Breast epithelium (tissue), 4 donors: ENCODE data around the gene KIAA1210. TPM values are rescaled to one million over a fixed set of nuclear protein-coding genes. Genes with fewer than 3 reads are reported as not detected.

Experiments
- DNase-seq, 2 donors: peaks; one replicate each; pipeline ENCODE4 v3.0.0-alpha.2; 2019; ENCODE audit warnings: low spot score in 2 of 2
- H3K27ac ChIP-seq, 2 donors: fragments of 200-600 bp; sonication (generic) in 1 of 2; one replicate each; pipeline ENCODE4 v1.5.1; 2016 to 2019; ENCODE audit warnings: mild to moderate bottlenecking in 1 of 2
- H3K27me3 ChIP-seq, 2 donors: fragments of 200-600 bp; sonication (generic) in 1 of 2; one replicate each; pipeline versions ENCODE4 v1.5.1 to v1.6.0; 2017 to 2019; ENCODE audit warnings: control low read depth in 1 of 2, mild to moderate bottlenecking in 1 of 2
- H3K36me3 ChIP-seq: fragments of 200-600 bp; one replicate; pipeline ENCODE4 v1.5.1; 2019
- H3K4me1 ChIP-seq, 2 donors: fragments of 200-600 bp; sonication (generic); one replicate each; pipeline ENCODE4 v1.5.1; 2016 to 2019; ENCODE audit warnings: control low read depth in 1 of 2
- H3K4me3 ChIP-seq, 3 donors: fragments of 200-600 bp; sonication (generic); 1 replicate in 2 of 3; 2 replicates in 1 of 3; pipeline ENCODE4 v1.5.1; 2016 to 2019; ENCODE audit warnings: mild to moderate bottlenecking in 3 of 3, moderate library complexity in 2 of 3
- H3K9me3 ChIP-seq, 2 donors: fragments of 200-600 bp; sonication (generic) in 1 of 2; one replicate each; pipeline ENCODE4 v1.5.1; 2016 to 2019; ENCODE audit warnings: control low read depth in 1 of 2
- POLR2A ChIP-seq: fragments of 450-650 bp; IDR thresholded peaks from one replicate; pipeline ENCODE4 v1.6.1; 2016; ENCODE audit warnings: antibody characterized with exemption, mild to moderate bottlenecking, moderate library complexity
- POLR2AphosphoS5 ChIP-seq, 3 donors: sonication (generic); formaldehyde crosslinking; IDR thresholded peaks; one replicate each; pipeline ENCODE4 v1.6.1; 2017; ENCODE audit warnings: antibody characterized with exemption in 3 of 3
- intact Hi-C: fragments of 100-400 bp; cut with DNase I; formaldehyde crosslinking; loops from one replicate; pipeline ENCODE4 v1.15.1; 2023; ENCODE audit warnings: low total_unique reads
- total RNA-seq, 3 donors: library from RNA; depleted of rRNA; stranded (reverse); fragments of >200 nt; gene quantifications; one replicate each; pipeline ENCODE4 v1.1.0, GENCODE V29; 2016
- TF ChIP-seq, protein P1 (sequence below), 3 donors: fragments of 450-650 bp; IDR thresholded peaks; one replicate each; pipeline ENCODE4 v1.5.1; 2016 to 2017; ENCODE audit warnings: antibody characterized with exemption in 3 of 3, mild to moderate bottlenecking in 3 of 3, moderate library complexity in 3 of 3

Gene KIAA1210
- total RNA-seq, 3 donors from 2014 or later = 0.15 TPM; not detected in 2

- Histone ChIP-seq H3K27me3 (peaks cover 0 to 23% of the 10 kb centered on the region in 2 donors), H3K9me3 (no peaks in the 10 kb centered on the region), H3K4me3 (no peak overlapping the region), H3K4me1 (no peaks in the 10 kb centered on the region), H3K36me3 (no peaks in the 10 kb centered on the region), H3K27ac (no peak overlapping the region)
- DNase-seq = no peak
- no peak for TF ChIP-seq POLR2AphosphoS5 (IDR thresholded peaks at IDR 0.05)
- TF ChIP-seq, protein P1, sequence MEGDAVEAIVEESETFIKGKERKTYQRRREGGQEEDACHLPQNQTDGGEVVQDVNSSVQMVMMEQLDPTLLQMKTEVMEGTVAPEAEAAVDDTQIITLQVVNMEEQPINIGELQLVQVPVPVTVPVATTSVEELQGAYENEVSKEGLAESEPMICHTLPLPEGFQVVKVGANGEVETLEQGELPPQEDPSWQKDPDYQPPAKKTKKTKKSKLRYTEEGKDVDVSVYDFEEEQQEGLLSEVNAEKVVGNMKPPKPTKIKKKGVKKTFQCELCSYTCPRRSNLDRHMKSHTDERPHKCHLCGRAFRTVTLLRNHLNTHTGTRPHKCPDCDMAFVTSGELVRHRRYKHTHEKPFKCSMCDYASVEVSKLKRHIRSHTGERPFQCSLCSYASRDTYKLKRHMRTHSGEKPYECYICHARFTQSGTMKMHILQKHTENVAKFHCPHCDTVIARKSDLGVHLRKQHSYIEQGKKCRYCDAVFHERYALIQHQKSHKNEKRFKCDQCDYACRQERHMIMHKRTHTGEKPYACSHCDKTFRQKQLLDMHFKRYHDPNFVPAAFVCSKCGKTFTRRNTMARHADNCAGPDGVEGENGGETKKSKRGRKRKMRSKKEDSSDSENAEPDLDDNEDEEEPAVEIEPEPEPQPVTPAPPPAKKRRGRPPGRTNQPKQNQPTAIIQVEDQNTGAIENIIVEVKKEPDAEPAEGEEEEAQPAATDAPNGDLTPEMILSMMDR (IDR thresholded peaks at IDR 0.05) = no peak
- no peak for TF ChIP-seq POLR2A
- intact Hi-C loops = no loop called here
Measured at GRCh38 chrX:119095936-119096335, 31.7 kb downstream of the KIAA1210 start.

DNA sequence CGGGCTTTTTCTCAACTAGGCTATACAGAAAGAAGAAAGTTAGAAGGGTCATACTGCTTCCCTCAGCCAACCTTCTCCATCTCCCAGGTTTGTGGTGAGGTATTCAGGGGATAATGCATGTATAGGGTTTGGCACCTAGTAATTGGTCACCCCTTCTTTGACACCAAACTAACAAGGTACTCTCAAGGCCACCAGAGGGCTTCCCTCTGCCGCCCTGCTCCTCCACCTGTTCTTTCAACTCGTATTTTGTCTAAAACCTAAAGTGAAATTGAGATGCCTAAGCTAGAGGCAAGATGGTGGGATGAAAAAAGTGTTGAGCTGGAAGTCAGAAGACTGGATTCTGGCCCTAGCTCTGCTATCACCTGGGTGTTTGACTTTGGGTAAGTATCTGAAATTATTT lies 32.8 kb downstream of the KIAA1210 start:
- no peak overlapping the region for H3K4me3 ChIP-seq
- no peaks in the 10 kb centered on the region for H3K9me3 ChIP-seq
- no peaks in the 10 kb centered on the region for H3K4me1 ChIP-seq
- H3K27ac ChIP-seq = no peak overlapping the region
- peaks cover 0 to 24% of the 10 kb centered on the region in 2 donors for H3K27me3 ChIP-seq
- TF ChIP-seq POLR2AphosphoS5 (IDR thresholded peaks at IDR 0.05) (no peak), POLR2A (no peak)
- TF ChIP-seq, protein P1 (IDR thresholded peaks at IDR 0.05) = no peak
- no peaks in the 10 kb centered on the region for H3K36me3 ChIP-seq
- DNase-seq = no peak
- intact Hi-C loops = no loop called here

DNA sequence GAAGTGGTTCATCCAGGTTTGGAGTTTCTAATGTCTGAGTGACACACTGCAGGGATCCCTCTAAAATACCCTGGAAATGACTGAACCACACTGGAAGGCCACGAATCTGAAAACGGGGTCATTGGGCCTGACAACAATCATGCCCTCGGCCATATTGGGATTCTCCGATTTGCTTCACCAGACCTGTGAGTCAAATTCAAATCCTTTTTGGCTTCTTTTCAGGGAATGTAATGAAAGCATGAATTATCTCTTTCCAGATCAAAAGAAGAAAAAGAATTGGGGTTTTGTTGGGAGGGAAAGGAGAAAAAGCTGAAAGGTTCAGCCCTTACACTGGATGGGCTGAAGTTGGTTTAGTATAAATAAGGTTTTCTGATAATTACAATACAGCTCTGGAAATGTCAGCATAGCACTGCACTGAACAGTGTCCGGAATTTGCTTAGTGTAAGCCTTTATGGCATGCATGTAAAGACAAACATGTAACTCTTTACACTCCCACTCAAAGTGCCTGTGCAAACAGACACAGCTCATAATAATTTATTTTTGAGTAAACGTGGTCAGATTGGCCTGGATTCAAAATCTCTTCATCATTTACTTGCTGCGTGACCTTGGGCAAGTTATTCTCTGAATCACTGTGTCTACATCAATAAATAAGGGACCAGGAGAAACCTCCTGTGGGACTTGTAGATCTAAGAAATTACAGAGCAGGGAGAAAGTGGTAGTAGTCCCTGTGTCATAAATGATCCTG lies 33.4 kb downstream of the KIAA1210 start:
- Histone ChIP-seq H3K4me1 (no peaks in the 10 kb centered on the region), H3K36me3 (no peaks in the 10 kb centered on the region), H3K9me3 (no peaks in the 10 kb centered on the region), H3K27me3 (peaks cover 0 to 31% of the 10 kb centered on the region in 2 donors), H3K4me3 (no peak overlapping the region), H3K27ac (no peak overlapping the region)
- intact Hi-C loops = loop anchor here (1.0 kb wide), 1 partner anchor 22 kb away; no protein-coding TSS in a partner anchor
- TF ChIP-seq, protein P1 (IDR thresholded peaks at IDR 0.05) = no peak
- no peak for TF ChIP-seq POLR2A
- TF ChIP-seq POLR2AphosphoS5 (IDR thresholded peaks at IDR 0.05) = no peak
- DNase-seq = no peak

- no peaks in the 10 kb centered on the region for H3K9me3 ChIP-seq
- no peak overlapping the region for H3K4me3 ChIP-seq
- intact Hi-C loops = no loop called here
- no peaks in the 10 kb centered on the region for H3K36me3 ChIP-seq
- H3K27ac ChIP-seq = no peak overlapping the region
- peaks cover 0 to 35% of the 10 kb centered on the region in 2 donors for H3K27me3 ChIP-seq
- TF ChIP-seq POLR2AphosphoS5 (IDR thresholded peaks at IDR 0.05) (no peak), POLR2A (no peak)
- TF ChIP-seq, protein P1 (IDR thresholded peaks at IDR 0.05) = no peak
- H3K4me1 ChIP-seq = no peaks in the 10 kb centered on the region
- DNase-seq = no peak
Measured at GRCh38 chrX:119090627-119091026, 37.0 kb downstream of the KIAA1210 start.

DNA sequence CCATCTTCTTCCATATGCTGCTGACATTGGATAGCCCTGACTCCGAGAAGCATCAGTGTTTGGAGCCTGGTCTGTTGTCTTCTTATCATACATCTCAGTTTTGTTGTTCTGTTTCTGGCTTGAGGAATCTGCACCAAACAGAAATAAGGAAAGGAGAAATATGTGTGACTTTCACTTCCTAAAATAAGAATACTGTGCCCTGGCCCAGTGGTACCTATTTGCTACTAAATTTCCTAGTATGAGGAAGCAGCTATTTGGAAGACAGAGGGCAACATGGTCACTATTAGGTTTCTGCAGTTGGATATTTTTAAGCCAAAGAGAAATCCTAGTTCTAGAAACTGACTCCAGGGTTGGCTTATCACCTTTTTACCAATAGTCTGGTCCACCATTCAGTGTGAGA lies 38.0 kb downstream of the KIAA1210 start:
- DNase-seq = no peak
- intact Hi-C loops = no loop called here
- H3K27ac ChIP-seq = no peak overlapping the region
- H3K4me1 ChIP-seq = no peaks in the 10 kb centered on the region
- H3K4me3 ChIP-seq = no peak overlapping the region
- H3K27me3 ChIP-seq = peaks cover 0 to 40% of the 10 kb centered on the region in 2 donors
- no peak for TF ChIP-seq POLR2A
- no peak for TF ChIP-seq POLR2AphosphoS5 (IDR thresholded peaks at IDR 0.05)
- TF ChIP-seq, protein P1 (IDR thresholded peaks at IDR 0.05) = no peak
- H3K36me3 ChIP-seq = no peaks in the 10 kb centered on the region
- no peaks in the 10 kb centered on the region for H3K9me3 ChIP-seq
